OCI-LY7 (cell line): Measurements from ENCODE around the gene OR6N1.

Source experiments
- CTCF ChIP-seq: fragments of 200-600 bp; sonication (generic); conservative IDR thresholded peaks from 2 replicates; pipeline ENCODE4 v1.5.1; 2014; ENCODE audit warnings: mild to moderate bottlenecking, antibody characterized with exemption, low read length, moderate library complexity, mixed read lengths
- EZH2phosphoT487 ChIP-seq: fragments of 200-600 bp; sonication (generic); IDR thresholded peaks from 2 replicates; pipeline ENCODE4 v1.6.1; 2018; ENCODE audit warnings: low read depth, borderline replicate concordance, mild to moderate bottlenecking, mixed run types, antibody characterized with exemption, low read length, moderate library complexity, mixed read lengths

DNA sequence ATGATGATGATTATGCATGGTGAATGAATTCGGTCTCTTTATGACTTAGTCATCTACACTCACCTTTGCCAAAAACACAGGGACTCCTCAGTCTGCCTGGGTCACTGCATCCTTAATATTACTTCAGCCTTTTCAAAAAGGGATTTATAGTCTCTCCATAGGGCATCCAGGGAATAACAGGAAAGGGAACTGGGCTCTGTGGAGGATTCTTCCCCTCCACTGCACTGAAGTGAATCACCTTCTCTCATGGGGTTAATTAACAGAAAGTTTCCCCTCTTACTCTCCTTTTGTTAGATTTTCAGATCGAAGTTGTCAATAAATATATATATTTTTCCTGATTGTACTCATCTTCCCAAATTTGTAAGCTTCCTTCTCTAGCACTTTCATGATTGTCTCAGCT lies 51.4 kb downstream of the OR6N1 start, which contains the start of gene OR6K3:
- TF ChIP-seq CTCF (no peak), EZH2phosphoT487 (no peak)
